Hepatic stellate cell (primary cell): Measurements from ENCODE around the gene ZFP3.
"Not testable (repeated sequence)": the region's sequence is repeated elsewhere in the genome, so short reads cannot be mapped to it uniquely, and the experiment has no call there.

Source experiments
- DNase-seq: peaks from one replicate; pipeline ENCODE4 v3.0.0; 2011; ENCODE audit warnings: low spot score

Gene ZFP3

GRCh38 chr17:5124896-5125295 lies 46.6 kb downstream of the ZFP3 start:
- DNase-seq: not testable (repeated sequence)

GRCh38 chr17:5126719-5127488 lies 48.6 kb downstream of the ZFP3 start:
- DNase-seq: no peak

GRCh38 chr17:5127910-5128309 lies 49.6 kb downstream of the ZFP3 start:
- DNase-seq: no peak

- DNase-seq: not testable (repeated sequence)
Measured at GRCh38 chr17:5128387-5128786, 50.1 kb downstream of the ZFP3 start.

GRCh38 chr17:5128905-5129535 lies 50.8 kb downstream of the ZFP3 start:
- DNase-seq: no peak

- DNase-seq: not testable (repeated sequence)
Measured at GRCh38 chr17:5129770-5130169, 51.5 kb downstream of the ZFP3 start.

- not testable (repeated sequence) for DNase-seq
Measured at GRCh38 chr17:5130261-5130660, 52.0 kb downstream of the ZFP3 start.

GRCh38 chr17:5130687-5131086 lies 52.4 kb downstream of the ZFP3 start:
- DNase-seq: not testable (repeated sequence)

GRCh38 chr17:5131146-5131715 lies 53.0 kb downstream of the ZFP3 start:
- no peak for DNase-seq

GRCh38 chr17:5131799-5132502 lies 53.7 kb downstream of the ZFP3 start:
- not testable (repeated sequence) for DNase-seq

- not testable (repeated sequence) for DNase-seq
Measured at GRCh38 chr17:5132503-5133225, 54.4 kb downstream of the ZFP3 start.

- no peak for DNase-seq
Measured at GRCh38 chr17:5133311-5133710, 55.0 kb downstream of the ZFP3 start.

GRCh38 chr17:5133961-5134360 lies 55.7 kb downstream of the ZFP3 start:
- DNase-seq: not testable (repeated sequence)

- not testable (repeated sequence) for DNase-seq
Measured at GRCh38 chr17:5134571-5134970, 56.3 kb downstream of the ZFP3 start.

GRCh38 chr17:5135131-5135712 lies 57.0 kb downstream of the ZFP3 start:
- not testable (repeated sequence) for DNase-seq

- DNase-seq: no peak
Measured at GRCh38 chr17:5135726-5136579, 57.7 kb downstream of the ZFP3 start.

- not testable (repeated sequence) for DNase-seq
Measured at GRCh38 chr17:5136580-5137412, 58.5 kb downstream of the ZFP3 start.

- DNase-seq: not testable (repeated sequence)
Measured at GRCh38 chr17:5137511-5138197, 59.4 kb downstream of the ZFP3 start.

GRCh38 chr17:5138198-5138544 lies 59.9 kb downstream of the ZFP3 start:
- DNase-seq: not testable (repeated sequence)
